NT2/D1 (cell line): ENCODE results near the gene KCTD17.

Experiments
- DNase-seq: peaks from one replicate; pipeline ENCODE4 v3.0.0-alpha.2; 2011; ENCODE audit warnings: low read depth, low spot score
- H3K27me3 ChIP-seq: 2 replicates; pipeline ENCODE4 v1.6.0; 2011; ENCODE audit warnings: mild to moderate bottlenecking; ENCODE audit not compliant: insufficient read length, insufficient read depth
- H3K36me3 ChIP-seq: 2 replicates; pipeline ENCODE4 v1.6.1; 2011; ENCODE audit warnings: mild to moderate bottlenecking, low read length, mixed read lengths; ENCODE audit not compliant: insufficient read depth, insufficient read length
- H3K4me1 ChIP-seq: 2 replicates; pipeline ENCODE4 v1.5.1; 2011; ENCODE audit not compliant: insufficient read depth, insufficient read length
- H3K4me3 ChIP-seq: 2 replicates; pipeline ENCODE4 v1.5.1; 2011; ENCODE audit warnings: low read depth; ENCODE audit not compliant: insufficient read length
- H3K9ac ChIP-seq: 2 replicates; pipeline ENCODE4 v1.6.0; 2011; ENCODE audit warnings: low read depth; ENCODE audit not compliant: insufficient read length
- H3K9me3 ChIP-seq: 2 replicates; pipeline ENCODE4 v1.5.1; 2011; ENCODE audit warnings: mild to moderate bottlenecking, low read length; ENCODE audit not compliant: insufficient read depth
- SUZ12 ChIP-seq: IDR thresholded peaks from 2 replicates; pipeline ENCODE4 v1.6.1; 2011; ENCODE audit not compliant: insufficient read length, insufficient read depth; ENCODE audit errors: extremely low read depth
- YY1 ChIP-seq: IDR thresholded peaks from 2 replicates; pipeline ENCODE4 v1.6.1; 2011; ENCODE audit not compliant: insufficient read length, insufficient read depth
- ZNF274 ChIP-seq: IDR thresholded peaks from 2 replicates; pipeline ENCODE4 v1.6.1; 2011; ENCODE audit warnings: mild to moderate bottlenecking, low read depth, low read length

KCTD17 gene

DNA sequence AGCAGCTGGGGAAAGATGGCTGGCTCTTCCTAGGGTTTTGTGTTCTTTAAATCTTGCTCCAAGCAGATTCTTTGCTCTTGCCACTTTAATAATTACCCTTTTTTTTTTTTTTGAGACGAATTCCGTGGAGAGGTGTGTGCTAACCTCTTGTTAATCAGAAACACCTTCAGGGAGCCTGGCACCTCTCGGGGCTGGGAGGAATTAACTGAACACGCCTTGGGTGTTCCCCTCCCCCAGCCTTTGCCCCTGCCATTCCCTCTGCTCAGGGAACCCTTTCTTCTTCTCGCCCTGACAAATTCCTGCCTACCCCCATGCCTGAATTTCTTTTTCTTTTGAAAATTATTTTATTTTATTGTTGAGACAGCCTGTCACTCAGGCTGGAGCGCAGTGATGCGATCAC is 40.5 kb downstream of the KCTD17 start:
- no peak for DNase-seq
- peaks cover 4% of the 10 kb centered on the region for H3K27me3 ChIP-seq
- H3K9me3 ChIP-seq: no peaks in the 10 kb centered on the region
- H3K4me1 ChIP-seq: peaks cover 8% of the 10 kb centered on the region
- no peak overlapping the region for H3K4me3 ChIP-seq
- TF ChIP-seq SUZ12 (no peak), YY1 (no peak), ZNF274 (no peak)
- no peak overlapping the region for H3K9ac ChIP-seq
- no peaks in the 10 kb centered on the region for H3K36me3 ChIP-seq

- Histone ChIP-seq H3K4me1 (peaks cover 6% of the 10 kb centered on the region), H3K27me3 (no peaks in the 10 kb centered on the region), H3K36me3 (no peaks in the 10 kb centered on the region), H3K4me3 (no peak overlapping the region), H3K9ac (no peak overlapping the region), H3K9me3 (no peaks in the 10 kb centered on the region)
- TF ChIP-seq YY1 (no peak), SUZ12 (no peak), ZNF274 (no peak)
- no peak for DNase-seq
Measured at GRCh38 chr22:37092997-37093396, 41.5 kb downstream of the KCTD17 start.

- Histone ChIP-seq H3K27me3 (no peaks in the 10 kb centered on the region), H3K36me3 (no peaks in the 10 kb centered on the region), H3K9ac (no peak overlapping the region), H3K4me1 (peaks cover 3% of the 10 kb centered on the region), H3K4me3 (no peak overlapping the region), H3K9me3 (no peaks in the 10 kb centered on the region)
- TF ChIP-seq SUZ12: no peak
- TF ChIP-seq YY1: no peak
- no peak for TF ChIP-seq ZNF274
- DNase-seq: no peak
Measured at GRCh38 chr22:37094239-37094638, 42.7 kb downstream of the KCTD17 start.

GRCh38 chr22:37095113-37095512 is 43.6 kb downstream of the KCTD17 start:
- H3K4me3 ChIP-seq: no peak overlapping the region

GRCh38 chr22:37097346-37097745 is 45.8 kb downstream of the KCTD17 start:
- no peak overlapping the region for H3K9ac ChIP-seq
- H3K4me1 ChIP-seq: peaks cover 2% of the 10 kb centered on the region
- TF ChIP-seq SUZ12 (no peak), ZNF274 (no peak), YY1 (no peak)
- no peaks in the 10 kb centered on the region for H3K36me3 ChIP-seq
- no peak overlapping the region for H3K4me3 ChIP-seq
- no peaks in the 10 kb centered on the region for H3K27me3 ChIP-seq
- H3K9me3 ChIP-seq: no peaks in the 10 kb centered on the region
- no peak for DNase-seq

More at GRCh38 chr22:37095113-37095512, 43.6 kb downstream of the KCTD17 start:
- Histone ChIP-seq H3K9me3 (no peaks in the 10 kb centered on the region), H3K36me3 (no peaks in the 10 kb centered on the region), H3K4me1 (peaks cover 4% of the 10 kb centered on the region), H3K27me3 (no peaks in the 10 kb centered on the region), H3K9ac (no peak overlapping the region)
- TF ChIP-seq SUZ12: no peak
- TF ChIP-seq ZNF274: no peak
- TF ChIP-seq YY1: no peak
- DNase-seq: no peak

DNA sequence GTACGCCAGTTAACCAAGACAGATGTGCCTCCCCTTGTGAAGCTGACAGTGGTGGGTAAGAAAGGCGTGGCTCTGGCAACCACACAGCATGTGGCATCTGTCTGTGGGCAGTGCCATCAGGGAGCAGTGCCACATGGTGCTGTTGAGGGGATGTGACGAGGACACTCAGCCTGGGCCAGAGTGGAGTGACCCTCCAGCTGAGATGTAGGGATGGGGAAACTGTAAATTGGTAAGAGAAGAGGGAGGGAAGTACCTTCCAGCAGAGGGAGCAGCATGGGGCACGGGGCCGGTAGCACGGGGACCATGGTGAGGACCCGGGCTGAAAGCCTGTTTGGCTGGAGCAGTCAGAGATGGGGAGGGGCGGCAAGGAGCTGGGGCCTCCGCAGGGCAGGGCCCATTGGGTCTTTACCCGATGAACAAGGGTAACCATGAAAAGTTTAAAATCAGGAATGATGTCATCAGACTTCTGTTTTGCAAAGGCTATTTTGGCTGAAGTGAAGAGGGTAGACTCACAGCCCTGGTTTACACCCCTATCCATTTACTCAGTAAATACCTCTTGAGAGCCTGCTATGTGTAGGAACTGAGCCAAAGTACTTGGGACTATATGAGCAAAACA is 47.5 kb downstream of the KCTD17 start:
- H3K4me3 ChIP-seq: no peak overlapping the region
- no peak for DNase-seq
- no peaks in the 10 kb centered on the region for H3K36me3 ChIP-seq
- TF ChIP-seq YY1 (no peak), ZNF274 (no peak), SUZ12 (no peak)
- no peaks in the 10 kb centered on the region for H3K9me3 ChIP-seq
- no peaks in the 10 kb centered on the region for H3K27me3 ChIP-seq
- no peak overlapping the region for H3K9ac ChIP-seq
- peaks cover 5% of the 10 kb centered on the region for H3K4me1 ChIP-seq

GRCh38 chr22:37100589-37101127 is 49.1 kb downstream of the KCTD17 start:
- no peaks in the 10 kb centered on the region for H3K27me3 ChIP-seq
- TF ChIP-seq ZNF274 (no peak), YY1 (no peak), SUZ12 (no peak)
- no peak overlapping the region for H3K4me3 ChIP-seq

More at GRCh38 chr22:37100589-37101127, 49.1 kb downstream of the KCTD17 start:
- peaks cover 5% of the 10 kb centered on the region for H3K4me1 ChIP-seq
- H3K9me3 ChIP-seq: no peaks in the 10 kb centered on the region
- no peak overlapping the region for H3K9ac ChIP-seq
- DNase-seq: no peak
- no peaks in the 10 kb centered on the region for H3K36me3 ChIP-seq
